Panc1 (cell line): Measurements from ENCODE around the gene DDX27. TPM values are rescaled to one million over a fixed set of nuclear protein-coding genes. Genes with fewer than 3 reads are reported as not detected.

ENCODE experiments used
- total RNA-seq: library from RNA; stranded (reverse); gene quantifications from one replicate; pipeline ENCODE4 v1.2.1, GENCODE V29; 2021; ENCODE audit not compliant: unreplicated experiment

DDX27 gene
- total RNA-seq, 1 experiment from 2014 or later, result 63.4 TPM

Other genes starting within 250 kb of the DDX27 start
- 133 TPM for gene CSE1L, start 173.1 kb upstream of the DDX27 start, total RNA-seq
- gene STAU1, start 31.1 kb upstream of the DDX27 start, total RNA-seq, result 103 TPM
- gene ZNFX1, start 58.6 kb downstream of the DDX27 start, total RNA-seq, result 39.4 TPM